ENCODE data around the gene BACH2.

The BACH2 gene

GRCh38 chr6:90093558-90094073 is 203.0 kb downstream of the BACH2 start:
- DNase-seq, result no peak

- no peak for DNase-seq
Measured at GRCh38 chr6:90090866-90091265, 205.8 kb downstream of the BACH2 start.

GRCh38 chr6:90088009-90088408 is 208.6 kb downstream of the BACH2 start:
- no peak for DNase-seq

GRCh38 chr6:90087106-90087833 is 209.4 kb downstream of the BACH2 start:
- no peak for DNase-seq

- DNase-seq, result no peak
Measured at GRCh38 chr6:90086517-90086916, 210.1 kb downstream of the BACH2 start.

GRCh38 chr6:90083891-90084290 is 212.8 kb downstream of the BACH2 start:
- peak; percentile 65 for DNase-seq

- DNase-seq, result no peak
Measured at GRCh38 chr6:90082847-90083246, 213.8 kb downstream of the BACH2 start.

- DNase-seq, result peak; percentile 77
Measured at GRCh38 chr6:90080876-90081481, 215.7 kb downstream of the BACH2 start.

GRCh38 chr6:90079560-90080490 is 216.8 kb downstream of the BACH2 start:
- DNase-seq, result peak; percentile 20

GRCh38 chr6:90078513-90079289 is 217.9 kb downstream of the BACH2 start:
- DNase-seq, result peak; percentile 42

GRCh38 chr6:90076511-90077415 is 219.9 kb downstream of the BACH2 start:
- DNase-seq, result no peak

- DNase-seq, result no peak
Measured at GRCh38 chr6:90074161-90074850, 222.3 kb downstream of the BACH2 start.

- DNase-seq, result no peak
Measured at GRCh38 chr6:90072935-90073464, 223.6 kb downstream of the BACH2 start.

- DNase-seq, result no peak
Measured at GRCh38 chr6:90072501-90072900, 224.1 kb downstream of the BACH2 start.

- DNase-seq, result no peak
Measured at GRCh38 chr6:90068703-90069523, 227.7 kb downstream of the BACH2 start.

GRCh38 chr6:90068264-90068663 is 228.4 kb downstream of the BACH2 start:
- no peak for DNase-seq

GRCh38 chr6:90066697-90067096 is 229.9 kb downstream of the BACH2 start:
- DNase-seq, result no peak

- no peak for DNase-seq
Measured at GRCh38 chr6:90065173-90065572, 231.5 kb downstream of the BACH2 start.

- no peak for DNase-seq
Measured at GRCh38 chr6:90062667-90063066, 234.0 kb downstream of the BACH2 start.

GRCh38 chr6:90062051-90062450 is 234.6 kb downstream of the BACH2 start:
- no peak for DNase-seq
